ENCODE data around the gene TSPAN18. TPM values are rescaled to one million over a fixed set of nuclear protein-coding genes. Genes with fewer than 3 reads are reported as not detected.

Gene TSPAN18
- total and polyA plus RNA-seq, 2 of the 8 experiments (the other 6 are each of a cell fraction or from before 2014, with no cell fraction given) = 5.2 to 10.2 TPM

DNA sequence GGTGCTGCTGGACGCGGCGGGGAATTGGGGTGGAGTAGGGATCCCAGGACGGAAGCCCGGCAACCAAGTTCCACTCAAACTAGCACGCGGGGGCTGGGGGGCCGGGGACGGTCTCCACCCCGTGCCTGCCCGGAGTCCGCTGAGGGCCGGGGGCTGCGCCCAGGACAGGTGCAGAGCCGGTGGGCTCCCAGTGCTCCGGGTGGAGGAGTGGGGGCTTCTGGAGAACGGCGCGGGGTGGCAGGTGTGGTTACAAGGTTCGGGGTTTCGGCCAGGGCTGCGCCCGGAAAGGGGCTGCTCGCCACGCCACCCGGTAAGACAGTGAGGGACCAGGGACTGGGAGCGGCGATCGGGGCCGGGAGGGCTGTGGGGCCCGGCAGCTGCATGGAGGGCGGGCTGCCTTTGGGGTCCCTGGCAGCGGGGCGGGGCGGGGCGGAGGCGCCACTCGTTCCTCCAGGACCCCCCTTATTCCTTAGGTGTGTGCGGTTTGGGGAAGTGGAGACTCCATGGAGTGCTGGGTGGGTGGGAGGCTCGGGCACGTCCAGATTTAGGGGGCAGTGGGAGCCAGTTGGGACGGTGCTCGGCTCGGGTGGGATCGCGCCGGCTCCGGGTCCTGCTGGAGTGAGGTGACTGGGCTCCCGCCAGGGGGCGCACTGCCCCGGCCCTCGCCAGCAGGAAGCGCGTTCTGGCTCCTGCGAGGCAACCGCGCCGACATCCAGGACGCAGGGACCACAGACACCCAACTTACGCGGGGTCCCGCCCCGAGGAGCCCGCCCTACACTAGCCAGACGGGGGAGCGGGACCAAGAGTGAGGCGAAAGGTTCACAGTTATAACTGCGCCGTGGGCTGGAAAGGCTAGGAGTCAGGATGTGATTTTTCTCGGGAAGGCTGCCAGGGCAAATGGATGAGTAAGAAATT, 868 bp downstream of the TSPAN18 start (continued):
- TF ChIP-seq NANOG (IDR thresholded peaks at IDR 0.05; ENCODE audit: insufficient read depth, low read depth, low read length, poor library complexity, severe bottlenecking) = no peak
- peak; percentile 81 to 94 (median 89) for TF ChIP-seq CTCF (IDR thresholded peaks at IDR 0.05; ENCODE audit: control extremely low read depth in 1 of 3, insufficient read depth in 1 of 3, low read depth in 1 of 3, low read length in 3 of 3)
- no peak for TF ChIP-seq CHD1 (IDR thresholded peaks at IDR 0.05; ENCODE audit: low read depth, low read length)
- TF ChIP-seq TAF1 (IDR thresholded peaks at IDR 0.05; ENCODE audit: low read depth, low read length) = no peak
- TF ChIP-seq, protein P1, sequence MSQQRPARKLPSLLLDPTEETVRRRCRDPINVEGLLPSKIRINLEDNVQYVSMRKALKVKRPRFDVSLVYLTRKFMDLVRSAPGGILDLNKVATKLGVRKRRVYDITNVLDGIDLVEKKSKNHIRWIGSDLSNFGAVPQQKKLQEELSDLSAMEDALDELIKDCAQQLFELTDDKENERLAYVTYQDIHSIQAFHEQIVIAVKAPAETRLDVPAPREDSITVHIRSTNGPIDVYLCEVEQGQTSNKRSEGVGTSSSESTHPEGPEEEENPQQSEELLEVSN (IDR thresholded peaks at IDR 0.05) = 0 out of 2 replicates have a peak, but pooled peaks have one; percentile 8
